Bronchial epithelial cell (primary cell): ENCODE results near the gene LSG1. TPM values are rescaled to one million over a fixed set of nuclear protein-coding genes. Genes with fewer than 3 reads are reported as not detected.

Experiments used
- DNase-seq: peaks from one replicate; pipeline ENCODE4 v3.0.0-alpha.2; 2010; ENCODE audit warnings: low read depth
- FAIRE-seq: peaks from 2 replicates; lab custom pipeline; 2011; peaks lifted over from hg19 to GRCh38; lab: Jason Lieb, UNC
- H3K27me3 ChIP-seq: 2 replicates; pipeline ENCODE4 v1.5.1; 2011; ENCODE audit warnings: low read length; ENCODE audit not compliant: control insufficient read depth, insufficient read depth
- H3K36me3 ChIP-seq: 2 replicates; pipeline ENCODE4 v1.5.1; 2011; ENCODE audit warnings: low read length; ENCODE audit not compliant: control insufficient read depth, insufficient read depth
- H3K4me3 ChIP-seq: 2 replicates; pipeline ENCODE4 v1.5.1; 2011; ENCODE audit warnings: mild to moderate bottlenecking, low read depth, low read length, control low read depth
- total RNA-seq: library from RNA; depleted of rRNA; stranded (reverse); fragments of >200 nt; gene quantifications from 2 replicates; pipeline ENCODE4 v1.2.1, GENCODE V29; 2014
- TF ChIP-seq, protein P1 (sequence below): IDR thresholded peaks from 2 replicates; pipeline ENCODE4 v1.5.1; 2011; ENCODE audit warnings: mild to moderate bottlenecking, moderate library complexity, low read length, control low read depth, inconsistent platforms; ENCODE audit not compliant: insufficient read depth, severe bottlenecking

LSG1 gene
- total RNA-seq, 1 donor from 2014 or later, result 50.3 TPM

DNA sequence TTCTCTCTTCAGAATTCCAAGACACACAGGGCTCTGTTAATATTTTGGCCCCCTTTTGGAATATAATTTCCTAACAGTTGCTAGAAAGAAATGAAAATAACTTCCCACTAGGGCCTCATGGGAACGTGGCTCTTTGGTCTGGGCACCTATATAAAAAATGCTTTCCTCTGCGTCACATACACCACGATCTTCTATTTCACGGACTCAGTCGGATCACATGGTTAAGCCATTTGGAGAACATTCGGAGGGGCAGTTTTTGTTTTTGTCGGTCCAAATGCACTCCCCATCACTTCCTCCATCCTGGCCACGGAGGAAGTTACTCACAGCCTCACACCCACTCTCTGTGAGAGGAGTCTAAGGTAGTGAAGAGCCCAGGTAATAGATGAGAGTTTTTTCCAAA lies 59.8 kb downstream of the LSG1 start:
- FAIRE-seq, result no peak
- DNase-seq, result no peak
- TF ChIP-seq, protein P1, sequence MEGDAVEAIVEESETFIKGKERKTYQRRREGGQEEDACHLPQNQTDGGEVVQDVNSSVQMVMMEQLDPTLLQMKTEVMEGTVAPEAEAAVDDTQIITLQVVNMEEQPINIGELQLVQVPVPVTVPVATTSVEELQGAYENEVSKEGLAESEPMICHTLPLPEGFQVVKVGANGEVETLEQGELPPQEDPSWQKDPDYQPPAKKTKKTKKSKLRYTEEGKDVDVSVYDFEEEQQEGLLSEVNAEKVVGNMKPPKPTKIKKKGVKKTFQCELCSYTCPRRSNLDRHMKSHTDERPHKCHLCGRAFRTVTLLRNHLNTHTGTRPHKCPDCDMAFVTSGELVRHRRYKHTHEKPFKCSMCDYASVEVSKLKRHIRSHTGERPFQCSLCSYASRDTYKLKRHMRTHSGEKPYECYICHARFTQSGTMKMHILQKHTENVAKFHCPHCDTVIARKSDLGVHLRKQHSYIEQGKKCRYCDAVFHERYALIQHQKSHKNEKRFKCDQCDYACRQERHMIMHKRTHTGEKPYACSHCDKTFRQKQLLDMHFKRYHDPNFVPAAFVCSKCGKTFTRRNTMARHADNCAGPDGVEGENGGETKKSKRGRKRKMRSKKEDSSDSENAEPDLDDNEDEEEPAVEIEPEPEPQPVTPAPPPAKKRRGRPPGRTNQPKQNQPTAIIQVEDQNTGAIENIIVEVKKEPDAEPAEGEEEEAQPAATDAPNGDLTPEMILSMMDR, result no peak
- no peak overlapping the region for H3K4me3 ChIP-seq
- no peaks in the 10 kb centered on the region for H3K27me3 ChIP-seq
- H3K36me3 ChIP-seq, result no peaks in the 10 kb centered on the region

GRCh38 chr3:194610689-194611088 lies 61.3 kb downstream of the LSG1 start:
- no peak overlapping the region for H3K4me3 ChIP-seq
- H3K36me3 ChIP-seq, result no peaks in the 10 kb centered on the region
- DNase-seq (no peak), FAIRE-seq (no peak)
- H3K27me3 ChIP-seq, result no peaks in the 10 kb centered on the region
- TF ChIP-seq, protein P1, result no peak

GRCh38 chr3:194609601-194610000 lies 62.4 kb downstream of the LSG1 start:
- Histone ChIP-seq H3K4me3 (no peak overlapping the region), H3K27me3 (no peaks in the 10 kb centered on the region), H3K36me3 (no peaks in the 10 kb centered on the region)
- TF ChIP-seq, protein P1, result no peak
- DNase-seq (no peak), FAIRE-seq (no peak)

GRCh38 chr3:194608981-194609380 lies 63.0 kb downstream of the LSG1 start:
- TF ChIP-seq, protein P1, result no peak
- H3K36me3 ChIP-seq, result no peaks in the 10 kb centered on the region
- FAIRE-seq (no peak), DNase-seq (no peak)
- no peak overlapping the region for H3K4me3 ChIP-seq
- no peaks in the 10 kb centered on the region for H3K27me3 ChIP-seq

DNA sequence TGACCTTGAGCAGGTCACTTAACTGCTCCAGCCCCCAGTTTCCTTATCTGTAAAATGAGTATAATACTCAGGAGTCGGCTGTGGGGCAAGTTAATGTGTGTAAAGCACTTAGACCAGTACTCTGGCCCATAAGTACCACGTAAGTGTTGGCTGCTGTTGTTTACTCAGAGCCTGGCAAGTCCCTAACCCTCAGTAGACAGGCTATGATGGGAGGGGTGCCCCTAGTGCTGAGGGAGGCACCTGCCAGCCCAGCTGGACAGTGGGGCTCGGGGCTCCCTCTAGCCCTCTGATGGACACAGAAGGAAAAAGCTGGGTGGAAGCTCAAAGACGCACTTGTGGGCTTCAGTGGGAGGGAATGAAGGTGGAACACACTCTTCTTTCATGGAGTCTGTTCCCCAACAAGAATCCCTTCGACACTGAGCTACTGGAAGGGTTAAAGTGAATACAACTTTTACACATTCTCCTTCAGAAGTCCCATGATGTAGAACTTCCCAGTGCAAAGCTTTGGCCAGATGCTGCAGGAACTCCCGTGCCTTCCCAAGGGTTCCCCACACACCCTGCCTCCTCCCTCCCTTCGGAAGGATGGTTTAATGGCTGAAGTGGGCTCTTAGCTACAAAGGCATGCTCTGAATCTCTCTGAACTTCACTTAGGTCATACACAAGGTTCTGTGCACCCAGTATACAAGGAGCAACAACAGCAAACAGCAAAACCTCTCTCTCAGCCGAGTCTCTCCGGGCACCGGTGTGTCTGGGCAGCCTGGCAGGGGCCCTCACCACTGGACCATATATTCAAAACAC lies 64.2 kb downstream of the LSG1 start:
- no peak for DNase-seq
- H3K36me3 ChIP-seq, result no peaks in the 10 kb centered on the region
- TF ChIP-seq, protein P1, result no peak
- H3K27me3 ChIP-seq, result no peaks in the 10 kb centered on the region
- FAIRE-seq, result no peak
- H3K4me3 ChIP-seq, result no peak overlapping the region

- TF ChIP-seq, protein P1, result no peak
- Histone ChIP-seq H3K36me3 (no peaks in the 10 kb centered on the region), H3K4me3 (no peak overlapping the region), H3K27me3 (no peaks in the 10 kb centered on the region)
- DNase-seq, result no peak
- no peak for FAIRE-seq
Observed at GRCh38 chr3:194606941-194607340, 65.0 kb downstream of the LSG1 start.
